HEK293T (cell line): ENCODE results near the gene FBLN1.

Experiments used
- CTBP1 ChIP-seq: fragments of 450-650 bp; IDR thresholded peaks from 2 replicates; pipeline ENCODE4 v1.6.1; 2016; ENCODE audit warnings: borderline replicate concordance
- ELF4 ChIP-seq: fragments of 450-650 bp; IDR thresholded peaks from 2 replicates; pipeline ENCODE4 v1.6.1; 2017; ENCODE audit warnings: antibody characterized with exemption
- FOXM1 ChIP-seq: fragments of 450-650 bp; IDR thresholded peaks from 2 replicates; pipeline ENCODE4 v1.6.1; 2017; ENCODE audit warnings: mild to moderate bottlenecking, borderline replicate concordance
- HDGF ChIP-seq: fragments of 450-650 bp; IDR thresholded peaks from 2 replicates; pipeline ENCODE4 v1.6.1; 2017; ENCODE audit warnings: antibody characterized with exemption, borderline replicate concordance
- L3MBTL2 ChIP-seq: fragments of 450-650 bp; conservative IDR thresholded peaks from 2 replicates; pipeline ENCODE4 v1.6.1; 2016; ENCODE audit warnings: mild to moderate bottlenecking
- NFRKB ChIP-seq: fragments of 450-650 bp; IDR thresholded peaks from 2 replicates; pipeline ENCODE4 v1.6.1; 2016; ENCODE audit warnings: mild to moderate bottlenecking, moderate library complexity
- PKNOX1 ChIP-seq: fragments of 450-650 bp; IDR thresholded peaks from 2 replicates; pipeline ENCODE4 v1.6.1; 2016
- SP1 ChIP-seq: fragments of 450-650 bp; IDR thresholded peaks from 2 replicates; pipeline ENCODE4 v1.6.1; 2017
- TARDBP ChIP-seq: fragments of 450-650 bp; IDR thresholded peaks from 2 replicates; pipeline ENCODE4 v1.6.1; 2016

GRCh38 chr22:45534339-45535192, 31.9 kb downstream of the FBLN1 start:
- TF ChIP-seq PKNOX1 (peak; percentile 60), NFRKB (no peak), FOXM1 (no peak), SP1 (no peak), CTBP1 (no peak), ELF4 (no peak), TARDBP (no peak), HDGF (no peak), L3MBTL2 (no peak)
